ENCODE results near the gene TARS3.

DNA sequence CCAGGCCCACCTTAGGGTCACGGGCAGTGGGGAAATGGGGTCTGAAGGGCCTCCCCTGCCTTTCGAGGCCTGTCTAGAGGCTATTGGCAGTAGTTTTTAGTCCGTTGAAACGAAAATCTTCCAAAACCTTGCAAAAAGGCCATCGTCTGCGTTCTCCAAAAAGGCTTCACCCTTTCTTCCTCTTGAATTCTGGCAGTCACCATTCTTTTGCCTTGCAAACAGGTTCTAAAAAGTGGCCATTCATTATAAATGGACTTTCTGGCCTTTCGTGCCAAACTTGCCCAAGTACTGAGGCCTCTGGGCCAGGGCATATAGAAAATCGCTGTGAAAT lies 367 bp upstream of the TARS3 start:
- TF ChIP-seq, protein P1, sequence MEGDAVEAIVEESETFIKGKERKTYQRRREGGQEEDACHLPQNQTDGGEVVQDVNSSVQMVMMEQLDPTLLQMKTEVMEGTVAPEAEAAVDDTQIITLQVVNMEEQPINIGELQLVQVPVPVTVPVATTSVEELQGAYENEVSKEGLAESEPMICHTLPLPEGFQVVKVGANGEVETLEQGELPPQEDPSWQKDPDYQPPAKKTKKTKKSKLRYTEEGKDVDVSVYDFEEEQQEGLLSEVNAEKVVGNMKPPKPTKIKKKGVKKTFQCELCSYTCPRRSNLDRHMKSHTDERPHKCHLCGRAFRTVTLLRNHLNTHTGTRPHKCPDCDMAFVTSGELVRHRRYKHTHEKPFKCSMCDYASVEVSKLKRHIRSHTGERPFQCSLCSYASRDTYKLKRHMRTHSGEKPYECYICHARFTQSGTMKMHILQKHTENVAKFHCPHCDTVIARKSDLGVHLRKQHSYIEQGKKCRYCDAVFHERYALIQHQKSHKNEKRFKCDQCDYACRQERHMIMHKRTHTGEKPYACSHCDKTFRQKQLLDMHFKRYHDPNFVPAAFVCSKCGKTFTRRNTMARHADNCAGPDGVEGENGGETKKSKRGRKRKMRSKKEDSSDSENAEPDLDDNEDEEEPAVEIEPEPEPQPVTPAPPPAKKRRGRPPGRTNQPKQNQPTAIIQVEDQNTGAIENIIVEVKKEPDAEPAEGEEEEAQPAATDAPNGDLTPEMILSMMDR (IDR thresholded peaks at IDR 0.05; ENCODE audit: poor library complexity), result no peak
- TF ChIP-seq EZH2phosphoT487 (IDR thresholded peaks at IDR 0.05; ENCODE audit: low read depth, severe bottlenecking, unreplicated experiment), result no peak

Measured in hepatocyte (in vitro differentiated cells).